ENCODE measurements around the gene FBXO21.
"Not testable (repeated sequence)": the region's sequence is repeated elsewhere in the genome, so short reads cannot be mapped to it uniquely, and the experiment has no call there.

Gene FBXO21

DNA sequence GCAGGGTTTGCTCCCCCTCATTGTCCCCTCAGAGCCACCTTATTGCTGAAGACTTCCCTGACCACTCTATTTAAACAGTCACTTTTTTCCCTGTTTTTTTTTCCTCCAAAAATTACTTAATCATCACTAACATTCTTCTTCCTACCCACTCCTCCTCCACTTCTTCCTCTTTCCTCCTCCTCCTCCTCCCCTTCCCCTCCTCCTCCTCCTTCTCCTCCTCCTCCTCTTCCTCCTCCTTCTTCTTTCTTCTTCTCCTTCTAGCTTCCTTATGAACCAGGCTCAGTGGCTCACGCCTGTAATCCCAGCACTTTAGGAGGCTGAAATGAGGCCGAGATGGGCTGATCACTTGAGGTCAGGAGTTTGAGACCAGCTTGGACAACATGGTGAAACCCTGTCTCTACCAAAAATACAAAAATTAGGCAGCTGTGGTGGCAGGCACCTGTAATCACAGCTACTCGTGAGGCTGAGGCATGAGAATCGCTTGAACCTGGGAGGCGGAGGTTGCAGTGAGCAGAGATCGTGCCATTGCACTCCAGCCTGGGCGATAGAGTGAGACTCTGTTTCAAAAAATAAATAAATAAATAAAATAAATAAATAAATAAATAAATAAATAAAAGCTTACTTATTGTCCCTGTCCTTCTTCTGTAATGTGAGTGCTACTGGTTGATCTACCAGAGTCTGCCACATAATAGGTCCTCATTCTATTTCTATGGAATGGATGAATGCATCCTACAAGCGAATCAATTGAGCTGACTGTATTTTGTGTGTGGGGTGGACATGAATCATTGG, 9.9 kb upstream of the FBXO21 start:
- DNase-seq (ENCODE audit: low read depth in 2 of 2) = not testable (repeated sequence)

DNA sequence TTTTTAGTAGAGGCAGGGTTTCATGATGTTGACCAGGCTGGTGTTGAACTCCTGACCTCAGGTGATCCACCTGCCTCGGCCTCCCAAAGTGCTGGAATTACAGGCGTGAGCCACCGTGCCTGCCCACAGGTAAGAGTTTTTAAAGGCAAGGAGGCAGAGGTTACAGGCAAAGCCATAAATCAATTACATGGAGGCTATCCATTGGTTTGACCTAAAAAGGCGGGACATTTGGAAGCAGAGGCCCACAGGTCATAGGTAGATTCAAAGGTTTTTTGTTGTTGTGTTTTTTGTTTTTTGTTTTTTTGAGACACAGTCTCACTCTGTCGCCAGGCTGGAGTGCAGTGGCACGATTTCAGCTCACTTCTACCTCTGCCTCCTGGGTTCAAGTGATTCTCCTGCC, 6.1 kb upstream of the FBXO21 start:
- not testable (repeated sequence) for DNase-seq (ENCODE audit: low read depth in 2 of 2)

DNA sequence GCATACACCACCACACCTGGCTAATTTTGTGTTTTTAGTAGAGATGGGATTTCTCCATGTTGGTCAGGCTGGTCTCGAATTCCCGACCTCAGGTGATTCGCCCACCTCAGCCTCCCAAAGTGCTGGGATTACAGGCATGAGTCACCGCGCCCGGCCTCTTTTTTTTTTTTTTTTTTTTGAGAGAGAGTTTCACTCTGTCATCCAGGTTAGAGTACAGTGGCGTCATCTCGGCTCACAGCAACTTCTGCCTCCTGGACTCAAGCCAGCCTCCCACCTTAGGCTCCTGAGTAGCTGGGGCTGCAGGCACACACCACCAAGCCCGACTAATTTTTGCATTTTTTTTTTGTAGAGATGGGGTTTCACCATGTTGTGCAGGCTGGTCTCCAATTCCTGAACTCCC, 4.8 kb upstream of the FBXO21 start:
- not testable (repeated sequence) for DNase-seq (ENCODE audit: low read depth in 2 of 2)

DNA sequence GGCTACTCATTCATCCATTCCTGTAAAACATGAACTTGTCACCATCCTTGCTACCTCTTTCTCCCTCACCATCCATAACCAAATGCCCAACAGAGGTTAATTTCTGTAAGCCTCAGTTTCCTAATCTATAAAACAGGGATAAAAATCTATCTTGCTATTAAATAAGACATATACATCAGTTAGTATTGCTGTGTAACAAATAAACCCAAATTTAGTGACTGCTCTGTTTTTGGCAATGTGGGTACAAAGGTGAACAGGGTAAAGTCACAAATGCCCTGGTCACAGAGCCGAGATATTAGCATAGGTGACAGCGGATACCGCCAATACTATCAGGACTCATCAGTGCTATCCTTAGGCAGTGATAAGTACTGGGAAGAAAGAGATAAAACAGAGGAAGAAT, 3.6 kb upstream of the FBXO21 start:
- no peak for DNase-seq (ENCODE audit: low read depth in 2 of 2)

DNA sequence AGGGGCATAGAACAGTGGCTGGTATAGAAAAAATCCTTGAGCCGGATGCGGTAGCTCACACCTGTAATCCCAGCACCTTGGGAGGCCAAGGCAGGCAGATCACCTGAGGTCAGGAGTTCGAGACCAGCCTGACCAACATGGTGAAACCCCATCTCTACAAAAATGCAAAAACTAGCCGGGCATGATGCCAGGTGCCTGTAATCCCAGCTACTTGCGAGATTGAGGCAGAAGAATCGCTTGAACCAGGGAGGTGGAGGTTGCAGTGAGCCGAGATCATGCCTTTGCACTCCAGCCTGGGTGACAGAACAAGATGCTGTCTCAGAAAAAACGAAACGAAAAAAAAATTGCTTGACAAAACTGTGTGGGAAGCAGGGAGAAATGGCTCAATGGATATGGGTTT, 2.3 kb upstream of the FBXO21 start:
- DNase-seq (ENCODE audit: low read depth in 2 of 2) = not testable (repeated sequence)

- DNase-seq (ENCODE audit: low read depth in 2 of 2) = no peak
Measured at GRCh38 chr12:117192057-117192456, 1.8 kb upstream of the FBXO21 start.

DNA sequence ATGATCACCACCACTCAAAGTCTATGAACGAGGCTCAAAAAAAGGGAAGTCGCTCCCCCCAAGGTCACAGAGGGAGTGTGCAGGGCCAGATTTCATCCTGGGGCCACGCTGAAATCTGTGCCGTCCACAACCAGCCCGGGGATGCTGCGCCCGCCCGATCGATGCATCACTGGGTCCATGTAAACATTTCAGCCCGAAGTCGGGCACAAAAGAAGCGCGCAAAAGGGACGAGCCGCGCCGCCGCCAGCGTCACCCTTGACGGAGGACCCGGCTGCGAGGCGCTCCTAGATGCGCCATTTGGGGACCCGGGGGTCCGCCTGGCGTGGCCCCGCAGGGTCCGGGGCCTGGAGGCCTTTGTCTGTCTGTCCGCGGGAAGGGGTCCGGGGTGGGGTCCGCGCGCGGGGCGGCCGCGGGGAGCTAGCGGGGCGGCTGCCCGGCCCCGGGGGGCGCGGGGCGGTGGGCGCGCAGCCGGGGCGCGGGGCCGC, 503 bp downstream of the FBXO21 start:
- peak in 1 of 2 donors; percentile 12 for DNase-seq (ENCODE audit: low read depth in 2 of 2)

DNA sequence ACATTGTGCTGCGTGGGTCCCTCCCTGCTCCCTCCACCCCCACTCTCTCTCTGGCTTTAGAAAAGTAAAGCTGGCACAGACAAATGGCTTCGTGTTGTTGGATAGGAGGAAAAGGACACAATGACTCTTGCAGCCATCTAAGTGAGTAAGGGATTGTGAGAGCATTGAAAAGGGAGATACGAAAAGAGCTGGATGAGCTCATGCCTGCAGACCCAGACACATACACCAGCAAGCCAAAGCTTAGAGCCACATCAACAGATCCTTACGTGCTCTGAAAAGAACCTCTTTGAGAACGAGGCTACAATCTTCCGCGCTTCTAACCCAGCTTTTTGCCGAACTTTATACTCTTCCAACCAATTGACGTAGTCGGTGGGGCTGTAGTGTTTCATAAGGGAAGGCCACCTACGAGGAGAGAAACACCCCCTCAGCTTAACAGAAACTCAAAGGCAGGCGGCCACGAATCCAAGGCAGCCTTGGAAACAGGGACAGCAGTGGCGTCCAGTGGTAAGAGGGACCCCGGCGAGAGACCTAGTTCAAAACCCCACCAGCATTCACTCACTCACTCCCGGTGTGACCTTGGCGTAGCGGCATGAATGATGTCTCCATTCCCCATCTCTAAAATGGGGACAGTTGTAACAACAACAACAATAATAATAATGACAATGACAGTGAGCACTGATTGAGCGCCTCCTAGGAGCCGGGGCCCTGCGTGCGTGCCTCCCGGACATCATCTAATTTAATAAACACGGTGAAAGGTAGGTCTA, 1.1 kb downstream of the FBXO21 start:
- DNase-seq (ENCODE audit: low read depth in 2 of 2) = no peak

DNA sequence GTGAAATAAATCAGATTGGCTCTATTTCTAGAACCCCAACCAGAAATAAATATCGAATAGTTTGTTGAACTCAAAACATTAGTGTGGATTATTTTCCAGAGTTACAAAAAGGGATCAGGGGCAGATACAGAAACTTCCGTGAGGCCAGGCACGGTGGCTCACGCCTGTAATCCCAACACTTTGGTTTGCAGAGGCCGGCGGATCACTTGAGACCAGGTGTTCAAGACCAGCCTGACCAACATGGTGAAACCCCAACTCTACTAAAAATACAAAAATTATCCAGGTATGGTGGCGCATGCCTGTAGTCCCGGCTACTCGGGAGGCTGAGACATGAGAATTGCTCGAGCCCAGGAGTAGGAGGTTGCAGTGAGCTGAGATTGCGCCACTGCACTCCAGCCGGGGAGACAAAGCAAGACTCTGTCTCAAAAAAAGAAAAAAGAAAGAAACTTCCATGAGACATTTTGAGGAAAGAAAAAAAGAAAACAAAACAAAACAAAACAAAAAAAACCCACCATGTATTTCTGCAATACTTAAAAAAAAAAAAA, 2.1 kb downstream of the FBXO21 start:
- no peak for DNase-seq (ENCODE audit: low read depth in 2 of 2)

- no peak for DNase-seq (ENCODE audit: low read depth in 2 of 2)
Measured at GRCh38 chr12:117187421-117187820, 2.8 kb downstream of the FBXO21 start.

- DNase-seq (ENCODE audit: low read depth in 2 of 2) = no peak
Measured at GRCh38 chr12:117182866-117183265, 7.4 kb downstream of the FBXO21 start.

DNA sequence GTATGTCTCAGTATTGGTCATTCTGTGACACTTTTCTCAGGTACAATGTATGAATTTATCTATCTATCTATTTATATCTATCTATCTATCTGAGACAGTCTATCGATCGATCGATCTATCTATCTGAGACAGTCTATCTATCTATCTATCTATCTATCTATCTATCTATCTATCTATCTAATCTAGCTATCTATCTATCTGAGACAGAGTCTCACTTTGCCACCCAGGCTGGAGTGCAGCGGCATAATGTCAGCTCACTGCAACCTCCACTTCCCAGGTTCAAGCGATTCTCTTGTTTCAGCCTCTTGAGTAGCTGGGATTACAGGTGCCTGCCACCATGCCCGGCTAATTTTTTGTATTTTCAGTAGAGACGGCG, 8.8 kb downstream of the FBXO21 start:
- not testable (repeated sequence) for DNase-seq (ENCODE audit: low read depth in 2 of 2)

DNA sequence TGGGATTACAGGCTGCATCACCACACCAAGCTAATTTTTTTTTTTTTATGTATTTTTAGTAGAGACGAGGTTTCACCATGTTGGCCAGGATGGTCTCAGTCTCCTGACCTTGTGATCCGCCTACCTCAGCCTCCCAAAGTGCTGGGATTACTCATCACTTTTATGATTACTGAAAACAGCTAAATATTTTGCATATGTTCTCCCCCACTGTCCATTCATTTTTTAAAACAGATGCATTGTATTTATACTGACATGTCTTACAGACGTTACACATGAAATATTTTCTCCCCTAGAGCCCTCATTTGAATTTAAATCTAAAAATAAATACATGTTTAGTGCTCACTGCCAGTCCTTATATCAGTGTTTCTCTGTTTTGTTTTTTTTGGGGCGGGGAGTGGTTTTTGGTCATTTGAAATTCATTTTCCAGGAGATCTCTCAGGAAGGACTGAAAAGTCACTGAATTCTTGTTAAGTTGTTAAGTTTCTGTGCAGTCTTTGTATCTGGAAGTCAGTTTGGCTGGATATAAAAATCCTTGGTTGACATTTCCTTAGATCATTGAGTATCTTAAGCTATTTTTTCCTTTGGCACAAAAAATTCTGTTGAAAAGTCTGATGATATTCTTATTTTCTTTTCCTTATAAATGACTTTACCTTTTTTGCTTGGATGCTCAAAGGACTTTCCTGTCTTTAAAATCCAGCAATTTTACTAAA, 9.4 kb downstream of the FBXO21 start:
- no peak for DNase-seq (ENCODE audit: low read depth in 2 of 2)

DNA sequence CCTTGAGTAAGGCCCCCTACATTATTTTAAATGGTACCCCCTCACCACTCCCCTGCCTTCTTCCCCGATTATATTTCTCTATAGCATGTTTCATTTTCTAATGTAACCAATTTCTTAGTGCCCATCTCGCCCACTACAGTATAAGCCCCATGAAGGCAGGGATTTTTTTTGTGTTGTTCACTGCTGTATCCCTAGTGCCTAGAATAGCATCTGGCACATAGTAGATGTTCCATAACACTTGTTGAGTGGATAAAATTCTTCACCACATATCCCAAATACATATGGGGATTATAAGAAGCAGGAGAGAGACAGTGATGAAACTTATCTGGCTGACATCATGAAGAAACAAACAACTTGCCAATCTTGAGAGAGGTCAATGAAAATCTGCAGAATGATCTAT, 11.5 kb downstream of the FBXO21 start:
- DNase-seq (ENCODE audit: low read depth in 2 of 2) = no peak

GRCh38 chr12:117178301-117178700, 12.0 kb downstream of the FBXO21 start:
- no peak for DNase-seq (ENCODE audit: low read depth in 2 of 2)

DNA sequence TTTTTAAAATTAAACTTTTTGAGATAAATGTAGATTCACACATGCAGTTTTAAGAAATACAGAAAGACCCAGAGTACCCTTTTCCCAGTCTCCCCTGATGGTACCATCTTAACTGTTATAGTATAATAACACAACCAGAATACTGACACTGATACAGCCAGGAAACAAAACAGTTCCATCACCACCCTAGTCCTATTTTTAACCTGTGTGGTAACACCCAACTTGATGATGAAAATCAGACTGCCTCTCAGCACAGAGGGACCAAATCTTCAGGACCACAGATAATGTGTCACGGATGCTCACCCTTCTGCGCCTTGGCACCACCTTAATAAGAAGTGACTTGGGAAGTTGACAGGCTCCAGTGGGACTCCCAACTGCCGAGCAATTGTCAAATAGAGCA, 18.1 kb downstream of the FBXO21 start:
- no peak for DNase-seq (ENCODE audit: low read depth in 2 of 2)

DNA sequence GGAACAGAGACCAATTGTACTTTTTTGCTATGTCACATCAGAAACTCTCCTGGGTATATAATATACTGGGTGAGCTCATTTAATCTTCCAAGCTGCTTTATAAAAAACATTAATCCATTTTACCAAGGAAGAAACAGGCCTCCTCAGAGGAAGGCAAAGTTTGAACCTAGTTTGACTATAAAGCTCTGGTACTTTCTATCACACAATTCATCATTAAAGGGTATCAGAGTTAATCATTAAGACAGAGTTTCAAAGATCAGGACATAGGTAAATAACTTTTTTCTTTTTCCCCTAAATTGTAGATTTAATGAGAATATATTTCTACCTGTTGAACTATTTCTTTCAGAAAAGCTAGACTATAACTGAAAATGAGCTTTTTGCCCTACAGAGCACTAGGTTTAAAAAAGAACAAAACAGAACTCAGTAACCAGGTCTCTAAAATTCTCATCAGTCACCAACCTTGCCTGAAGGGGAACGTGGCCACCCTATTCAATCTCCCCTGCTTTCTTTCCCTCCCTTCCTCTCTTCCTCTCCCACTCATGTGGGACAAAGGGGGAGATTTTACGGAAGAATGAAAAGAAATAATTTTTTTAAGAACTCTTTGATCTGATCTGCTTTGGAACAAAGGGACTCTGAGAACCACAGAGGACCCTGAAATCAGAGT, 18.6 kb downstream of the FBXO21 start:
- DNase-seq (ENCODE audit: low read depth in 2 of 2) = no peak

DNA sequence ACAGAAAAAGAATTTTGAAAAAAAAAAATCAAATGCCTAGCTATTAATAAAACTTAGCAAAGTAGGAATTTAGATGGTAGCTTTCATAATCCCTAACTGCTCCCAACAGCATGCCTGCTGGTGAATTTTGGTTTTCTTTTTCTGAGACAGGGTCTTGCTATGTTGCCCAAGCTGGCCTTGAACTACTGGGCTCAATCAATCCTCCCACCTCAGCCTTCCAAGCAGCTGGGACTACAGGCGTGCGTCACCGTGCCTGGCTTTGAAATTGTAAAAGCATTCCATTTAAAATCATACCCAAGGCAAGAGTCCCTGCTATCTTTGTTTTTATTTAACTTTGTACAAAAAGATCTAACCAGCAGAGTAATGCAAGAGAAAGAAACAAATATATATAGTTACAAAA, 20.7 kb downstream of the FBXO21 start:
- DNase-seq (ENCODE audit: low read depth in 2 of 2) = no peak

- DNase-seq (ENCODE audit: low read depth in 2 of 2) = no peak
Measured at GRCh38 chr12:117168976-117169375, 21.3 kb downstream of the FBXO21 start.

DNA sequence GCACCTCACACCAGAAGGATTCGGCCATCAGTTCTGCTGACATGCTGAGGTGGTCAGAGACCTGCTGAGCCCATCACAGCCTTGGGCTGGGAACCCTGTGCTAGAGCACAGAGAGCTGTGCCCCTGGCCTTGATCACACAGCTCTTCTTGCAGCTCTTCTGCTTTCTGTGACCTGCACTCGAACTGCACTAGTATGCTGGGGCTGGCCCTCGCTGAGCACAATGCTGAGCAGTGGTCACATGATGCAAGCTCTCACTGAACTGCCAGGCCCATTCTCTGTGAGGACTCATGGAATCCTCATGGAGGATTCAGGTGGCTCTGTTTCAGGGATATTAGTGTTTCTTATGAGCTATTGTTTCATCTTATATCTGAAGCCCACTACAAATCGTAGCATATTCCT, 22.5 kb downstream of the FBXO21 start:
- DNase-seq (ENCODE audit: low read depth in 2 of 2) = no peak

DNA sequence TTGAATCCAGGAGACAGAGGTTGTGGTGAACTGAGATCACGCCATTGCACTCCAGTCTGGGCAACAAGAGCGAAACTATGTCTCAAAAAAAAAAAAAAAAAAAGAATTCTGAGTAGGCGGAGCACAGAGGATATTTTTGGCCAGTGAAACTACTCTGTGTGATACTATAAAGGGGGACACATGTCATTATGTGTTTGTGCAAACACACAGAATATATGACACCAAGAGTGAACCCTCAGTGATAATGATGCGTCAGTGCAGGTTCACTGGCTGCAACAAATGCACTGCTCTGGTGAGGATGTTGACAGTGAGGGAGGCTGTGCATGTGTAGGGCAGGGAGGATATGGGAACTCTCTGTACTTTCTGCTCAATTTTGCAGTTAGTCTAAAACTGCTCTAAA, 24.2 kb downstream of the FBXO21 start:
- DNase-seq (ENCODE audit: low read depth in 2 of 2) = no peak

- no peak for DNase-seq (ENCODE audit: low read depth in 2 of 2)
Measured at GRCh38 chr12:117165342-117165741, 24.9 kb downstream of the FBXO21 start.

Data from stimulated activated CD8-positive, alpha-beta memory T cell treated with anti-CD3 and anti-CD28 coated beads, Interleukin-15, amount 100 ng/mL, for 48 hours (primary cell).